Measurements from ENCODE around the gene CRELD2.

DNA sequence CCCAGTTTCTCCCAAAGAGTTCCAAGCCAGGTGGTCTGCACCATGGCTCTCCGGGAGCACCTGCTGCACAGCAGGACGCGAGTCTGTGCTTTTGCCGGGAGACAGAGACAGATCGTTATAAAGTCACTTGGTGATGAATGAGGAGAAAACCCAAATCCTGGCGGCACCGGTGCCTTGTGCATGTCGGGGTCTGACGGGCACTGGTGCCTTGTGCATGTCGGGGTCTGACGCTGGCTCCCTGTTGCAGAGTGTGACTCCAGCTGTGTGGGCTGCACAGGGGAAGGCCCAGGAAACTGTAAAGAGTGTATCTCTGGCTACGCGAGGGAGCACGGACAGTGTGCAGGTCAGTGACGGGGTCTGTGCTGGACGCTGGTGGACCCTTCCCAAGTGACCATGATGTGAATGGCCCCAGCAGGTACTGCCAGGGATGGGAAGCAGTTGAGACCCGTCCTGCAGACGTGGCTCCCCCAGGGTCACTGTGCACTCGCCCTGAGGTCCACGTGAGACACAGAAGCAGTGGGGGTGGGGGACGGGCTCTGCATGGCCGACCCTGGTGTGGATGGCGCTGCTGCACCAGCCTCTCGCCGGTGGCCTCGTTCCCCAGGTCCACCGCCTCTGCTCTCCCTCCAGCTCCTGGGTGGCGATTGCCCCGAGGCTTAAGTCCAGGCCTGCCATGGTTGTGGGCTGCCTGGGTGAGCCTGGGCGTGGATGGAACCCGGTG, 5.8 kb downstream of the CRELD2 start:
- no peak for TF ChIP-seq MXI1 (IDR thresholded peaks at IDR 0.05; ENCODE audit: borderline replicate concordance, low read depth, low read length)
- TF ChIP-seq, protein P1, sequence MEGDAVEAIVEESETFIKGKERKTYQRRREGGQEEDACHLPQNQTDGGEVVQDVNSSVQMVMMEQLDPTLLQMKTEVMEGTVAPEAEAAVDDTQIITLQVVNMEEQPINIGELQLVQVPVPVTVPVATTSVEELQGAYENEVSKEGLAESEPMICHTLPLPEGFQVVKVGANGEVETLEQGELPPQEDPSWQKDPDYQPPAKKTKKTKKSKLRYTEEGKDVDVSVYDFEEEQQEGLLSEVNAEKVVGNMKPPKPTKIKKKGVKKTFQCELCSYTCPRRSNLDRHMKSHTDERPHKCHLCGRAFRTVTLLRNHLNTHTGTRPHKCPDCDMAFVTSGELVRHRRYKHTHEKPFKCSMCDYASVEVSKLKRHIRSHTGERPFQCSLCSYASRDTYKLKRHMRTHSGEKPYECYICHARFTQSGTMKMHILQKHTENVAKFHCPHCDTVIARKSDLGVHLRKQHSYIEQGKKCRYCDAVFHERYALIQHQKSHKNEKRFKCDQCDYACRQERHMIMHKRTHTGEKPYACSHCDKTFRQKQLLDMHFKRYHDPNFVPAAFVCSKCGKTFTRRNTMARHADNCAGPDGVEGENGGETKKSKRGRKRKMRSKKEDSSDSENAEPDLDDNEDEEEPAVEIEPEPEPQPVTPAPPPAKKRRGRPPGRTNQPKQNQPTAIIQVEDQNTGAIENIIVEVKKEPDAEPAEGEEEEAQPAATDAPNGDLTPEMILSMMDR (conservative IDR thresholded peaks at IDR 0.05; ENCODE audit: low read depth, low read length) = no peak
- TF ChIP-seq, protein P2, sequence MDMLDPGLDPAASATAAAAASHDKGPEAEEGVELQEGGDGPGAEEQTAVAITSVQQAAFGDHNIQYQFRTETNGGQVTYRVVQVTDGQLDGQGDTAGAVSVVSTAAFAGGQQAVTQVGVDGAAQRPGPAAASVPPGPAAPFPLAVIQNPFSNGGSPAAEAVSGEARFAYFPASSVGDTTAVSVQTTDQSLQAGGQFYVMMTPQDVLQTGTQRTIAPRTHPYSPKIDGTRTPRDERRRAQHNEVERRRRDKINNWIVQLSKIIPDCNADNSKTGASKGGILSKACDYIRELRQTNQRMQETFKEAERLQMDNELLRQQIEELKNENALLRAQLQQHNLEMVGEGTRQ (IDR thresholded peaks at IDR 0.05; ENCODE audit: low read depth, low read length) = no peak
- TF ChIP-seq, protein P3, sequence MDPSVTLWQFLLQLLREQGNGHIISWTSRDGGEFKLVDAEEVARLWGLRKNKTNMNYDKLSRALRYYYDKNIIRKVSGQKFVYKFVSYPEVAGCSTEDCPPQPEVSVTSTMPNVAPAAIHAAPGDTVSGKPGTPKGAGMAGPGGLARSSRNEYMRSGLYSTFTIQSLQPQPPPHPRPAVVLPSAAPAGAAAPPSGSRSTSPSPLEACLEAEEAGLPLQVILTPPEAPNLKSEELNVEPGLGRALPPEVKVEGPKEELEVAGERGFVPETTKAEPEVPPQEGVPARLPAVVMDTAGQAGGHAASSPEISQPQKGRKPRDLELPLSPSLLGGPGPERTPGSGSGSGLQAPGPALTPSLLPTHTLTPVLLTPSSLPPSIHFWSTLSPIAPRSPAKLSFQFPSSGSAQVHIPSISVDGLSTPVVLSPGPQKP (IDR thresholded peaks at IDR 0.05; ENCODE audit: borderline replicate concordance, low read depth, low read length) = no peak
- no peak for TF ChIP-seq MAZ (IDR thresholded peaks at IDR 0.05; ENCODE audit: borderline replicate concordance, low read depth, low read length)

Data from IMR-90 (cell line).